Fibroblast of lung (primary cell): Measurements from ENCODE around the gene INPP5A.

Source experiments
- EZH2 ChIP-seq: IDR thresholded peaks from 2 replicates; pipeline ENCODE4 v1.5.1; 2012; ENCODE audit warnings: low read length, control low read depth, mild to moderate bottlenecking; ENCODE audit errors: missing control alignments
- TF ChIP-seq, protein P1 (sequence below), 2 donors: IDR thresholded peaks in 1 of 2; conservative IDR thresholded peaks in 1 of 2; 1 replicate in 1 of 2; 2 replicates in 1 of 2; pipeline ENCODE4 v1.5.1; 2011 to 2012; ENCODE audit warnings: low read length in 2 of 2, control low read depth in 1 of 2, inconsistent platforms in 1 of 2, low read depth in 1 of 2, mild to moderate bottlenecking in 1 of 2

DNA sequence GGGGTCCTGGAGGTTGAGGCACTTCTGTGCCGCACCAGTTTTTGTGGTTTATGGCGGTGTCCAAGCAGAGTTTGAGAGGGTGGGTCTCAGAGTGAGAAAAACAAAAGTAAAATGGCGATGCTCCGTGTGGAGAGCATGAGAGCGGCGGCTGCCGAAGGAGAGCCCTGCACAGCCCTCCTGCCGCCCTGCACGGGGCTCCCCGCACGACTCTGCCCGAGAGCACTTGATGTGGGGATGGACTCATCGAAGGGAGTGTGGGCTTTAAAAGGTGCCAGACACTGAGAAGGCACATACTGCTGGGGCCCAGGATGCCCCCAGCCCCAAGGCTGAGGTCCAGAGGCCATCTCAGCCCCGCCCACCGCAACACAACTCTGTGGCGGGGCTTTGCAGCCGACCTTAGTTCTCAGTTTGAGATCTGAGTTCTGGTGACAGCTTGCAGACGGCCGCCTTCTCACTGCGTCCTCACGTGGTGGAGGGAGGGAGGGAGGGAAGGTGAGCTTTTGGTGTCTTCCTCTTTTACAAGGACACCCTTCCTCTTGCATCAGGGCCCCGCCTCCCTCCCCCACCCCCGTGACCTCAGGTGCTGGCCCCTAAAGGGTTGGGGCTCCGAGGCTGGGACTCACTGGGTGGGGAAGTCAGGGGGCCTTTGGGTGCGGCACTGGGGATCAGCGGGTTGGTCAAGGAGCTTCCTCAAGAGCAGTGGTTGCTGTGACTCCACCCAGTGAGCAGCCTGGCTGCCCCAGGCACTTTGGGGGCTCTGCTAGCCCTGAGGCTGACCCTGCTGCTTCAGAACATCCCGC, 179.3 kb downstream of the INPP5A start:
- TF ChIP-seq, protein P1, sequence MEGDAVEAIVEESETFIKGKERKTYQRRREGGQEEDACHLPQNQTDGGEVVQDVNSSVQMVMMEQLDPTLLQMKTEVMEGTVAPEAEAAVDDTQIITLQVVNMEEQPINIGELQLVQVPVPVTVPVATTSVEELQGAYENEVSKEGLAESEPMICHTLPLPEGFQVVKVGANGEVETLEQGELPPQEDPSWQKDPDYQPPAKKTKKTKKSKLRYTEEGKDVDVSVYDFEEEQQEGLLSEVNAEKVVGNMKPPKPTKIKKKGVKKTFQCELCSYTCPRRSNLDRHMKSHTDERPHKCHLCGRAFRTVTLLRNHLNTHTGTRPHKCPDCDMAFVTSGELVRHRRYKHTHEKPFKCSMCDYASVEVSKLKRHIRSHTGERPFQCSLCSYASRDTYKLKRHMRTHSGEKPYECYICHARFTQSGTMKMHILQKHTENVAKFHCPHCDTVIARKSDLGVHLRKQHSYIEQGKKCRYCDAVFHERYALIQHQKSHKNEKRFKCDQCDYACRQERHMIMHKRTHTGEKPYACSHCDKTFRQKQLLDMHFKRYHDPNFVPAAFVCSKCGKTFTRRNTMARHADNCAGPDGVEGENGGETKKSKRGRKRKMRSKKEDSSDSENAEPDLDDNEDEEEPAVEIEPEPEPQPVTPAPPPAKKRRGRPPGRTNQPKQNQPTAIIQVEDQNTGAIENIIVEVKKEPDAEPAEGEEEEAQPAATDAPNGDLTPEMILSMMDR (conservative IDR thresholded peaks at IDR 0.05 in 1 of 2, IDR thresholded peaks at IDR 0.05 in 1 of 2; ENCODE audit: low read depth in 1 of 2, low read length in 2 of 2) = no peak
- TF ChIP-seq EZH2 = no peak
